Peyer's patch (tissue), 4 donors: ENCODE measurements around the gene TMPRSS15.

Experiments used
- CTCF ChIP-seq, 6 experiments: fragments of 450-650 bp in 4 of 6; fragments of 200-600 bp in 2 of 6; sonication (generic) in 1 of 6; IDR thresholded peaks; one replicate each; pipeline ENCODE4 v1.5.1; 2017 to 2019; ENCODE audit warnings: antibody characterized with exemption in 6 of 6, mild to moderate bottlenecking in 3 of 6, moderate library complexity in 1 of 6
- POLR2A ChIP-seq, 2 donors: fragments of 450-650 bp; IDR thresholded peaks; one replicate each; pipeline ENCODE4 v1.5.1; 2017; ENCODE audit warnings: antibody characterized with exemption in 2 of 2, mild to moderate bottlenecking in 2 of 2, moderate library complexity in 2 of 2

DNA sequence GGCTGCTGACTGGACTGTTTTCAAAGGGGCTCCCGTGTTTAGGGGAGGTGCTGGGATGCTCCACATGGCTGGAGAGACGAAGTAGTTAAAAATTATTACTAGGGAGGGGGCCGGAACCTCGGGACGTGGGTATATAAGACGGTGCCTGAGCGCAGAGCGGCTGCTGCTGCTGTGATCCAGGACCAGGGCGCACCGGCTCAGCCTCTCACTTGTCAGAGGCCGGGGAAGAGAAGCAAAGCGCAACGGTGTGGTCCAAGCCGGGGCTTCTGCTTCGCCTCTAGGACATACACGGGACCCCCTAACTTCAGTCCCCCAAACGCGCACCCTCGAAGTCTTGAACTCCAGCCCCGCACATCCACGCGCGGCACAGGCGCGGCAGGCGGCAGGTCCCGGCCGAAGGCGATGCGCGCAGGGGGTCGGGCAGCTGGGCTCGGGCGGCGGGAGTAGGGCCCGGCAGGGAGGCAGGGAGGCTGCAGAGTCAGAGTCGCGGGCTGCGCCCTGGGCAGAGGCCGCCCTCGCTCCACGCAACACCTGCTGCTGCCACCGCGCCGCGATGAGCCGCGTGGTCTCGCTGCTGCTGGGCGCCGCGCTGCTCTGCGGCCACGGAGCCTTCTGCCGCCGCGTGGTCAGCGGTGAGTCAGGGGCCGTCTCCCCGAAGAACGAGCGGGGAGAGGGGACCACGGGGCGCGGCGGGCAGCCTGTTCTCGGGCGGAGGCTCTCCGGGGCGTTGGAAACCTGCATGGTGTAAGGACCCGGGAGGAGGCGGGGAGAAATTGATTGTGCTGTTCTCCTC lies 158.7 kb downstream of the TMPRSS15 start, which contains the start of gene CHODL:
- TF ChIP-seq POLR2A (IDR thresholded peaks at IDR 0.05) (no peak), CTCF (IDR thresholded peaks at IDR 0.05) (no peak)
